Neural crest cell (in vitro differentiated cells): ENCODE measurements around the gene ATG2B. TPM values are rescaled to one million over a fixed set of nuclear protein-coding genes. Genes with fewer than 3 reads are reported as not detected.
"Not testable (repeated sequence)": the region's sequence is repeated elsewhere in the genome, so short reads cannot be mapped to it uniquely, and the experiment has no call there.

Source experiments
- DNase-seq: peaks from one replicate; pipeline ENCODE4 v3.0.0; 2021; ENCODE audit warnings: low read depth, mixed read lengths, low spot score
- H3K27ac Mint-ChIP-seq: one replicate; pipeline ENCODE4 v1.8.0; 2021; ENCODE audit warnings: mild to moderate bottlenecking, mixed read lengths; ENCODE audit not compliant: unreplicated experiment
- H3K27me3 Mint-ChIP-seq: 2 replicates; pipeline ENCODE4 v1.8.0; 2021; ENCODE audit warnings: low read depth, mild to moderate bottlenecking, mixed read lengths
- H3K36me3 Mint-ChIP-seq: 2 replicates; pipeline ENCODE4 v1.8.0; 2021; ENCODE audit warnings: low read depth, mild to moderate bottlenecking, mixed read lengths
- H3K4me1 Mint-ChIP-seq: 2 replicates; pipeline ENCODE4 v1.8.0; 2021; ENCODE audit warnings: mixed read lengths
- H3K4me3 Mint-ChIP-seq: one replicate; pipeline ENCODE4 v1.8.0; 2021; ENCODE audit warnings: mild to moderate bottlenecking, mixed read lengths
- H3K9me3 Mint-ChIP-seq: 2 replicates; pipeline ENCODE4 v1.8.0; 2021; ENCODE audit warnings: mixed read lengths
- total RNA-seq: library from RNA; stranded (reverse); gene quantifications from 2 replicates; pipeline ENCODE4 v1.2.1, GENCODE V29; 2021
- TF ChIP-seq, protein P1 (sequence below): fragments of 200-600 bp; sonication (generic); conservative IDR thresholded peaks from 2 replicates; pipeline ENCODE4 v1.5.0; 2021; ENCODE audit warnings: antibody characterized with exemption, mild to moderate bottlenecking

ATG2B gene
- total RNA-seq, 1 donor from 2014 or later = 19.5 TPM

DNA sequence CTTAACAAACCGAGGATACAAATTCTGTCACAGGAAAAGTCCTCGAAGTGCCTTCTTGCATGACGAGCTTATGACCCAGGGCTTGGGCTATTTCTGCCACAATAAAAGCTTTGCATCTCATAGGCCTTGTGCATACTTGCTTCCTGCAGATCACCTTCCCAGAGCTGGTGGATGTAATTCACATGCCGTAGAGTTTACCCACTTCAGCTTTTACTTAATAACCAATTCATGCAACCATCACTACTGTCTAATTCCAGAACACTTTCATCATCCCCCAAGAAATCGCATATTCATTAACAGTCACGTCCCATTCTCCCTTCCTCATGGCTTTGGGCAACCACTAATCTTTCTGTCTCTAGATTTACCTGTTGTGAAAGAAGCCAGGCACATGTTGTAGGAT is 116.1 kb downstream of the ATG2B start:
- no peaks in the 10 kb centered on the region for H3K36me3 Mint-ChIP-seq
- peaks cover 8% of the 10 kb centered on the region for H3K27me3 Mint-ChIP-seq
- peak overlapping the region; percentile 10 for H3K27ac Mint-ChIP-seq
- H3K4me3 Mint-ChIP-seq = no peak overlapping the region
- TF ChIP-seq, protein P1, sequence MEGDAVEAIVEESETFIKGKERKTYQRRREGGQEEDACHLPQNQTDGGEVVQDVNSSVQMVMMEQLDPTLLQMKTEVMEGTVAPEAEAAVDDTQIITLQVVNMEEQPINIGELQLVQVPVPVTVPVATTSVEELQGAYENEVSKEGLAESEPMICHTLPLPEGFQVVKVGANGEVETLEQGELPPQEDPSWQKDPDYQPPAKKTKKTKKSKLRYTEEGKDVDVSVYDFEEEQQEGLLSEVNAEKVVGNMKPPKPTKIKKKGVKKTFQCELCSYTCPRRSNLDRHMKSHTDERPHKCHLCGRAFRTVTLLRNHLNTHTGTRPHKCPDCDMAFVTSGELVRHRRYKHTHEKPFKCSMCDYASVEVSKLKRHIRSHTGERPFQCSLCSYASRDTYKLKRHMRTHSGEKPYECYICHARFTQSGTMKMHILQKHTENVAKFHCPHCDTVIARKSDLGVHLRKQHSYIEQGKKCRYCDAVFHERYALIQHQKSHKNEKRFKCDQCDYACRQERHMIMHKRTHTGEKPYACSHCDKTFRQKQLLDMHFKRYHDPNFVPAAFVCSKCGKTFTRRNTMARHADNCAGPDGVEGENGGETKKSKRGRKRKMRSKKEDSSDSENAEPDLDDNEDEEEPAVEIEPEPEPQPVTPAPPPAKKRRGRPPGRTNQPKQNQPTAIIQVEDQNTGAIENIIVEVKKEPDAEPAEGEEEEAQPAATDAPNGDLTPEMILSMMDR = no peak
- H3K4me1 Mint-ChIP-seq = no peaks in the 10 kb centered on the region
- peaks cover 23% of the 10 kb centered on the region for H3K9me3 Mint-ChIP-seq
- no peak for DNase-seq

DNA sequence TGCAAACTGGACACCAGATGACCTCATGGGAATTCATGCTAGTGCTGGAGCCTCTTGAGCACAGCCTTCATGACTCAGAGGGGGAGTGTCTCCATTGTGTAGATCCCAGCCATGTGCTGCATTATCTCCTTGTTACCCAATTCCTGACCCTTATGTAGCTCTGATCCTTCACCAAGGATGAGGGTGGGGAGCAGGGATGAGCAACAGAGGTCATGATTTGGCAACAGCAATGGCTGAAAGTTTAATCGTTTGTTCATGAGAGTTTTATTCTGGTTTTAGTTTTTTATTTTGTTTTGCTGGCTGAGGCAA is 116.6 kb downstream of the ATG2B start:
- Mint-ChIP-seq H3K27ac (no peak overlapping the region), H3K4me3 (no peak overlapping the region), H3K27me3 (peaks cover 8% of the 10 kb centered on the region), H3K9me3 (peaks cover 24% of the 10 kb centered on the region), H3K4me1 (no peaks in the 10 kb centered on the region), H3K36me3 (no peaks in the 10 kb centered on the region)
- no peak for DNase-seq
- TF ChIP-seq, protein P1 = no peak

DNA sequence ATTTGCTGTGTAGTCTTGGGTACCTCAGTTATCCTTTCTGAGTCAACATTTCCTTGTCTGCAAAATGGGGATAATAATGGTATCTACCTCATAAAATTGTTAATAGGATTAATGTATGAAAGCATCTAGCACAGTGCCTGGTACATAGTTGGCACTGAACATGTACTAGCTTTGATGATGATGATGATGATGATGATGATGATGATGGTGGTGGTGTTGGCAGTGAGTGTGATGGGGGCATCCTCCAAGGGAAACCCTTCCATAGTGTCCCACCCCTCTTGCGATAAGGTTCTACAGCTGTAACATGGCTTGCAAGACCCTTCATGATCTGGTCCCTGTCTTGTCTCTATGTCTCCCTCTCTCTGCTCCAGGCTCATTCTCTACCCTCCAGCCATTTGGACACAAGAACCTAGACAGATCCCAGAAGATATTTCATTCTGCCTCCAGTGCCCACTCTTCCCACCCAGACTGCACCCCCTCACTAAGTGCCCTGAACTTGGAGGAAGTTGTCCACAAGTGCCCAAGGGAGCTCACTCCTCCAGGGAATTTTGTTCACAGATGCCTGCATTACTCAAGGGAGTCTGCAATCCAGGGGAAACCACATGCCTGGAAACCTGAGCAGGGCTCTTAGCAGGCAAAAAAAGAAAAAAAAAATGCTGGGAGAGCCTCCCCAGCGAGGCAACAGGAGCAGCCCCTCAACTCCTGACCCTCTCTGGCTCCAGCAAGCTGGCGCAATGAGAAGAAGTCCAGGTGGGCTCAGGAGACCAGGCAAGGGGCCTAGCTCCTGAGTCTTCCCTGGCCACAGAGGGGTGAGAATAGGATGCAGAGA is 117.2 kb downstream of the ATG2B start:
- DNase-seq = no peak
- no peak overlapping the region for H3K4me3 Mint-ChIP-seq
- H3K27me3 Mint-ChIP-seq = peaks cover 8% of the 10 kb centered on the region
- no peak overlapping the region for H3K27ac Mint-ChIP-seq
- H3K9me3 Mint-ChIP-seq = peaks cover 24% of the 10 kb centered on the region
- no peaks in the 10 kb centered on the region for H3K36me3 Mint-ChIP-seq
- H3K4me1 Mint-ChIP-seq = no peaks in the 10 kb centered on the region
- TF ChIP-seq, protein P1 = no peak

DNA sequence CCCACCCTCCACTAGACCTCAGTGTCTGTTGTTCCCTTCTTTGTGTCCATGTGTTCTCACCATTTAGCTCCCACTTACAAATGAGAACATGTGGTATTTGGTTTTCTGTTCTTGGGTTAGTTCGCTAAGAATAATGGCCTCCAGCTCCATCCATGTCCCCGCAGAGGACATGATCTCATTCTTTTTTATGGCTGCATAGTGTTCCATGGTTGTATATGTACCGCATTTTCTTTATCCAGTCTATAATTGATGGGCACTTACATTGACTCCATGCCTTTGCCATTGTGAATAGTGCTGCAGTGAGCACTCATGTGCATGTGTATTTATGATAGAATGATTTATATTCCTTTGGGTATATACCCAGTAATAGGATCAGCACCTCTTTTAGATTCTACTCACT is 118.1 kb downstream of the ATG2B start:
- not testable (repeated sequence) for H3K36me3 Mint-ChIP-seq, H3K4me1 Mint-ChIP-seq, H3K4me3 Mint-ChIP-seq, DNase-seq, H3K27ac Mint-ChIP-seq, H3K27me3 Mint-ChIP-seq
- H3K9me3 Mint-ChIP-seq = peaks cover 24% of the 10 kb centered on the region

DNA sequence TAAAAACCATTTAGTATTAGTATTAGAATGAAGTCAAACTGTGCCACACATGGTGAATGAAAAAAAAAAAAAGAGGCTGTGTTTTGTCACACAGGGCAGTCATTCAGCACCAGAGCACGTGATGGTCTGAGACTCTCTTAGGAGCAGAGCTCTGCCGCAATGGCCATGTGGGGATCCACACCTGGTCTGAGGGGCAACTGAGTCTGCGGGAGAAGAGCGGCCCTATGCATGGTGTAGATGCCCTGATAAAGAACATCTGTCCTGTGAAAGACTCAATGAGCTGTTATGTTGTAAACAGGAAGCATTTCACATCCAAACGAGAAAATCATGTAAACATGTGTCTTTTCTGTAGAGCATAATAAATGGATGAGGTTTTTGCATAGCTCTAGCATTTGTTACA is 119.4 kb downstream of the ATG2B start:
- H3K9me3 Mint-ChIP-seq = peaks cover 24% of the 10 kb centered on the region
- no peaks in the 10 kb centered on the region for H3K4me1 Mint-ChIP-seq
- H3K27ac Mint-ChIP-seq = no peak overlapping the region
- no peaks in the 10 kb centered on the region for H3K36me3 Mint-ChIP-seq
- no peak overlapping the region for H3K4me3 Mint-ChIP-seq
- DNase-seq = no peak
- TF ChIP-seq, protein P1 = no peak
- H3K27me3 Mint-ChIP-seq = peaks cover 5% of the 10 kb centered on the region

DNA sequence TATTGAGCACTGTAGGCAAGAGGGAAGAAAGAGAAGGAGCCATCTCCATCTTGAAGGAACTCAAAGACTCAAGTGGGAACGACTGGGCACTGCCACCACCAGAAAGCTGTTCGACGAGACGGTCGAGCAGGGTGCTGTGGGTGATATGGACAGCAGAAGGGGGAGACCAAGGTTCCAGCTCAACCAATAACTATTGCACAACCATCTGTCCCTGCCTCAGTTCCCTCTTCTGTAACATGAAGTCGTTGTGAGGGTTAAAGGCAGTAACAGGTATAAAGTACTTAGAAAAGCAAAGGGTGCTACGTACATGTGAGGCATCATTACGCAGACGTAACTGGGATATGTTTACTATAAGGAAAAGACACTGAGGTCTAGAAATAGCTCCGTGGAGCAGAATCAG is 121.0 kb downstream of the ATG2B start:
- no peaks in the 10 kb centered on the region for H3K36me3 Mint-ChIP-seq
- peaks cover 22% of the 10 kb centered on the region for H3K9me3 Mint-ChIP-seq
- peaks cover 5% of the 10 kb centered on the region for H3K27me3 Mint-ChIP-seq
- H3K4me3 Mint-ChIP-seq = no peak overlapping the region
- no peak for DNase-seq
- TF ChIP-seq, protein P1 = no peak
- no peaks in the 10 kb centered on the region for H3K4me1 Mint-ChIP-seq
- H3K27ac Mint-ChIP-seq = no peak overlapping the region
